ENCODE measurements around the gene CIAO2B. TPM values are rescaled to one million over a fixed set of nuclear protein-coding genes. Genes with fewer than 3 reads are reported as not detected.

CIAO2B gene
- total RNA-seq, 1 donor from 2014 or later, result 80.5 TPM

GRCh38 chr16:66885491-66885890 lies 48.7 kb downstream of the CIAO2B start:
- no peak for DNase-seq

GRCh38 chr16:66882702-66883101 lies 51.5 kb downstream of the CIAO2B start:
- no peak for DNase-seq

Other genes with a start within 250 kb of the CIAO2B start
- gene CMTM4, start 237.7 kb downstream of the CIAO2B start, total RNA-seq, result 70.7 TPM
- 175 TPM for gene DYNC1LI2, start 182.8 kb downstream of the CIAO2B start, total RNA-seq
- gene TERB1, start 132.8 kb downstream of the CIAO2B start, total RNA-seq, result 0.31 TPM
- 113 TPM for gene NAE1, start 103.4 kb downstream of the CIAO2B start, total RNA-seq
- not detected for gene CA7, start 90.0 kb downstream of the CIAO2B start, total RNA-seq
- 9.2 TPM for gene PDP2, start 53.9 kb downstream of the CIAO2B start, total RNA-seq
- gene CDH16, start 15.5 kb downstream of the CIAO2B start, total RNA-seq, result not detected
- 0.94 TPM for gene RRAD, start 8.9 kb downstream of the CIAO2B start, total RNA-seq
- 24.6 TPM for gene CES2, start 1.1 kb upstream of the CIAO2B start, total RNA-seq
- 0.78 TPM for gene CES3, start 26.9 kb upstream of the CIAO2B start, total RNA-seq
- 15.4 TPM for gene CES4A, start 54.2 kb upstream of the CIAO2B start, total RNA-seq
- 65.4 TPM for gene CBFB, start 94.7 kb upstream of the CIAO2B start, total RNA-seq
- 19.8 TPM for gene PHAF1, start 175.5 kb upstream of the CIAO2B start, total RNA-seq
- gene B3GNT9, start 216.6 kb upstream of the CIAO2B start, total RNA-seq, result 1.2 TPM
- 1.2 TPM for gene TRADD, start 225.5 kb upstream of the CIAO2B start, total RNA-seq
- 2.0 TPM for gene FBXL8, start 225.6 kb upstream of the CIAO2B start, total RNA-seq
- 5.1 TPM for gene HSF4, start 230.3 kb upstream of the CIAO2B start, total RNA-seq
- 4.1 TPM for gene NOL3, start 236.1 kb upstream of the CIAO2B start, total RNA-seq
- gene MATCAP1, start 249.6 kb upstream of the CIAO2B start, total RNA-seq, result 49.1 TPM